ENCODE results near the gene CEBPB.
A peak's percentile ranks its signal among the peaks of the same experiment; 100 is the strongest.

CEBPB gene

DNA sequence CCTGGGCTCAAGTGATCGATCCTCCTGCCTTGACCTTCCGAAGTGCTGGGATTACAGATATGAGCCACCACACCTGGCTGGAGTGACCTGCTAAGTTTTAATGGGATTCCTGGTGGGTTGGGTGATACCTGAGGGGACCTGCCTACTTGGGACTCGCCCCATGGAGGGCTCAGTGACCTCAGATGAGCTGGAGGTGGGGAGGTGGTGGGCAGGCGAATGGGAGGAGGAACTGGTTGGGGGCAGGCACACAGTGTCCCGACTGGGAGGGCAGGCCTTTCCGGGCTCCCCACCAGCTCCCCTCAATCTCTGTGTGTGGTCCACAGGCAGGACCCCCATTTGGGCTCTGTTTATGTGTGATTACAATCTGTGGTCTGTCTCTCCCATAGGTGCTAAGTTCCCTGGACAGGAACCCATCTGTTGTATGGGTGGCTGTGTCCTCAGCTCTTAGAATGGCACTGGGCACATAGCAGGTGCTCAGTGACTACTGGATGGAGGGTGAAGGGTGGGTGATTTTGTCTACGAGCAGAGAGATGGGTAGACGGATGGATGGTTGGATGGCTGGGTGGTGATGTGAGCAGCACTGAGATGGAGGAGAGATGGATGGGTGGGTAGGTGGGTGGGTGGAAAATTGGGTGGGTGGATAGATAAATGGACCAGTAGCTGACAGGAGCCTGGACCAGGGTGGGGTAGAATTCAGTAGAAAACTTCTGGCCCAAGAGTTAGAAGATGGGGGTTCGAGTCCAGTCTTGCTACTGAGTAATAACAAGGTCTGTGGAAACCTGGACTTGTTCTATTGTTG, 23.8 kb downstream of the CEBPB start:
- DNase-seq: no peak

DNA sequence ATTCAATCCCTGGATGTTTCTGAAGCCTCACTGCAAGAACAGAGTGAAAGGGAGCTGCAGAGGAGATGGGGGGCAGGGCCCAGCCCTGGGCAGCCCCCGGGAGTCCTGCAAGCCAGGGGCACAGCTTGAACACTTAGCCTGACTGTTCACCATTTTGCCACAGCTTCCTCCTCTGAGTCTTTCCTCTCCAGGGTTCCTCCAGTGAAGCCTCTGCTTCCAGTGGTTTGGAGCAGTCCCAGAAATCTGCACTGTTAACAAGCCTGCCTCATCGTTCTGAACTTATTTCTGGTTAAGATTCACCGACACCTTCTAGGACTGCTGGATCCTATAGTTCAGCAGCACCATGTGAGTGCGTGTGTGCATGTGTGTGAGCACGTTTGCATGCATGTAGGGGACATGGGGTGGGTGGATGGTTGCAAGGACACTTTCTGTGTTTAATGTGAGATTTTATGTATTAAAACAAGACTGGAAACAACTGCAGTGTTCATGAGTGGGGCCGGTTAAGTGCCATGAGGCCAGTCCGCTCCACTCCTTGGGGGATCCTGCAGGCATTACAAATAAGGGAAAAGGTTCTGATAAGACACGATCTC, 24.6 kb downstream of the CEBPB start:
- no peak for DNase-seq

DNA sequence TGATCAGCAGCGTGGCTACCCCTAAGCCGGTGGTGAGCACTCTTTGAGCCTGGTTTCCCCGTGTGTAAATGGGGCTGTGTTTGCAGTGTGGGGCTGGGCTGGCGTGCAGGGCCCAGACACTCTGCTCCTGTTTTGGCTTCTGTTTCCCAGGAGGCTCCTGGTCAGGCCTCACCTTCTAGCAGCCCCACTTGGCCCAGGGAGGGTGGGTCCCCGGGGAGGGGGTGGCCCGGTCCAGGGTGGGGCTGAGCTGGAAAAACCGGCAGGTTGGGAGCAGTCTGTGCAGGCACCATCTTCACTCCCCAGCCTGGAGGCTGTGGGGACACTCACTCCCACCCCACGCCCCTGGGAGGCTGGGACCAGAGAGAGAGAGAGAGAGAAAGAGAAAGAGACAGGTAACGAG, 25.3 kb downstream of the CEBPB start:
- DNase-seq: no peak

DNA sequence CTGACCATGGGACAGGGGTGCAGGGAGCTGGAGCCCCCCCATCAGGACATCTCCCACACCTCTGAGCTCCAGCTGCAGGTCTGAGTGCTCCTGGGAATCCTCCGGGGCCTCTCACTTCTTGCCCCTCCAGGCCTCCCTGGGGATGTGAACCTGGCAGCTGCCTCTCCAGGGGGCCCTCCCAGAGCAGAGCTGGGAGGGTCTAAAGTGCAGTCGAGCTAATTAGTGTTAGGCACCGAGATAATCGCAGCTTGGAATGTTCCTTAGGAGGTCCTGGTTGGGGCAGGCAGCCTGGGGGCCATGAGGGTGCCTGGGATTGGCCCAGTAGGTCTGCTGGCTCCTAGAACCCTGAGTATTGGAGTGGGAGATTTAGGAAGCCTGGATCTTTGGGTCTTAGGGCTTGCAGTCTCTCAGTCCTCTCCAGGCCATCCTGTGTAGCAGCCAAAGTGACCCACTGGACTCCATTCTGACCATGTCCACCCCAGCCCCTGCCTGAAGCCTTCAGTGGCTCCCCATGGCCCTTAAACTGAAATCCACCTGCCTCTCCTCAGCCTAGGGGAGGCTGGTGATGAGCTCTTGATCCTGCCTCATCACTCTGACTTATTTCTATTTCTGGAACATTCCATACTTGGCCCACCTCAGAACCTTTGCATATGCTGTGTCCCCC, 26.0 kb downstream of the CEBPB start:
- DNase-seq: no peak

DNA sequence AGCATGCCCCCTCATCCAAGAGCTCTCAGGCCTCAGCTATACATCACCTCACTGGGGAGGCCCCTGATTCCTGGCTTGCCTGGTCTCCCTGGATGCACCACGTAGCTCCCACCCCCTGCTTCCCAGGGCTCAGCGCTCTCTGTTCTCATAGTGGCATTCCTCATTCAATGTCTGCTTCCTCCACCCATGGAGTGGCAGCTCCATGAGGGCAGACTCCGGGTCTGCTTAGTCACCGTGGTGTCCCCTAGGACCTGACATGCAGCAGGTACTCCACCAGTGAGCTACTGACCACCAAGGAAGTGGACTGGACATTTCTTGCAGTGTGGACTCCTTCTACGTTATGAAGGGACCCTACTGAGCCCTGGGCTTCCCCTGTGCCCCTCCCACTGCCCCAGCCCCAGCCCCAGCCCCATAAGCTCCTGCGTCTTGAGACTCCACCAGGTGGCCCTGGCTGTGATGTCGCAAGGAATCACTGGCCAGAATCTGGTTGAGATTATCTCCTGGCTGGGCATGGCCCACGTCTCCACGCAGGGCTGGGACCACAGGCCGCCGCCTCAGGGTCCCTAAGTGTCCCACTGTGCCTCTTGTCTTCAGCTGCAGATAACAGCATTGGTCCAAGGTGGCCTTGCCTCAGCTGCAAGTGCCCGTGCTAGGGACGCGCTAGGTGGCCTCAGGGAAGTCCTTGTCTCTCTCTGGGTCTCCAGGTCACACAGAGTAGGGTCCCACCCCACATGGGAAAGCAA, 26.7 kb downstream of the CEBPB start:
- no peak for DNase-seq

DNA sequence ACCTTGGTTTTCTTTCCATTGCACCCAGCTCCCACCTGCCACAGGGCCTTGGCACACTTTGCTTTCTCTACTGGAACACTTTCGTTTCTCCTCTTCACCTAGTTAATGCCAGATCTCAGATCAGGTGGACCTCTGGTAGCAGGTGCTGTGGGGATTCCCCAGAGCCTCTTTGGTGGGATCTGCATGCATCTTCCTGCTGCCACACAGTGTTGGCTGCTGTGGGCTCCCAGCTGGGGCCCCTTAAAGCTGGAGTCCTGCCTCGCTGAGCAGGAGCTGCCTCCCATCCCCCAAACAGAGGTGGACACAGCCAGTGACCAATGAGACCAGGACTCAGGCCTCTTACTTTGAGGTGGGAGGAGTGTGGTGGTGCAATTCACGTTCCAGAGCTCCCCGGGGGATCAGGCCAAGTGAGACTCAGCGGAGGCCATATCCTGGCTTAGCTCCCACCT, 28.4 kb downstream of the CEBPB start:
- DNase-seq: no peak

DNA sequence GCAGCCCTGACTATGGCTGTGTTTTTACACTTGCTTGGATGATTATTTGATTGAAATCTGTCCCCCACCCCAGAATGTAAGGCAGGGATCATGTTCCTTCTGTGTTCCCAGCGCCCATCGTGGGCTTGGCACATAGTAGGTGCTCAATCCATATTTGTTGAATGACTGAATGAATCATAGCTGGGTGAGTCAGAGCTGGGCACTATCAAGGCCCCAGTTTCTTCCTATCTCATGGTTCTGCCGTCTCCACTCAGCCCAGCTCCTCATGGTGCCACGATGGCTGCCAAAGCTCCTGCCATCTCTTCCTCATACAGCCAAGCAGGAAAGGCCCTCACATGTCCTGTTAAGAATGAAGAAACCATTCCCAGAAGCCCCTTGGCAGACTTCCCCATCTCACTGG, 29.0 kb downstream of the CEBPB start:
- DNase-seq: no peak

DNA sequence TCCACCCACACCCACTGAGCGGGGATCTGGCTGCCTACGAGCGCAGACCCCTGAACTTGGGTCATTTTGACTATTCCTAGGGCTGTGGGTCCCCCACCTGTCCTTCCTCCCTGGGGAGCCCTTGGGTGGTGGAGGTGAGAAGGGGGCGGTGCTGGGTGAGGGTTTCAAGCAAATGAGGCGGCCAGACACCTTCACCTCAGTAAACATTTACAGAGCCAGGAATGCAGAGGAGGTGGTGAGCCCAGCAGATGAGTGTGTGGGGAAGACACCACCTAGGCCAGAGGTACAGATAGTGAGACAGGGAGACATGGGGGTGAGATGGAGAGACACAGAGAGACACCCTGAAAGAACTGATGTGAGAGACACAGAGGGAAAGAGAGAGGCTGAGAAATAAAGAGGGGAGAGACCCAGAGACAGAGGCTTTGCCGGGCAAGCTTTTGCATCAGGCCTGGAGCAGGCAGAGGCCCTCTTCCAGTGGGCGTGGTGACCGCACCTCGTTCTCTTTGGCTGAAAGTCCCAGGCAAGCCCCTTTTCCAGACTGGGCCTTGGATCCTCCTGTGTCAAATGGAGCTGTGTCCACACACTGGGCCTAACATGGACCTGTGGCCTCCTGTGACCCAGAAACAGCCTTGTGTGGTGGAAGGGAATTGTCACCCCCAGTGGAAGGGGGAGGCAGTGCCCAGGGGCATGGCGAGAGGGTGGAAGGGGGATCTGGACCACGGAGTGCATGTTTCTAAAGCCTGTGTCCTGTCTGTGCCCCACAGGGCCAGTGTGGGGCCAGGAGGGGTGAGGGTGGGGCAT, 29.7 kb downstream of the CEBPB start:
- no peak for DNase-seq

DNA sequence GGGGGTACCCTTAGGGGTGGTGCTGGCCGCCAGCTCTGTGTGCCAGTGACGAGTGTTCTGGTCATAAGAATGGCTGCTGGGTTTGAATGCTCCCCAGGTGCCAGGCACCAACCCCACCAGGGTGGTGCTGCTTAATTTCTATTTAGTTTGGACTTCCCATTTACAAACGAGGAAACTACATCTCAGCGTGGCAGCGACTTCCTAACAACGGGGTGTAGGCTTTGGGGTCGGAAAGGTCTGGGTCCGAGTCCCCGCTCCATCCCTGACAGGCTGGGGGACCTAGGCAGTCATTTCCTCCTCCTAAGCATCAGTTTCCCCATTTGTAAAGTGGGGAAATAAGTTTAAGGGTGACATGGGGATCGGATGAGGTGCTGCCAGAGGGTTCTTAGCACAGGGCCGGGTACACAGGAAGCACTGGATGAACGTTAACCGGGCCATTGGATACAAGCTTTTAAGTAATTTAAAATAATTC, 30.3 kb downstream of the CEBPB start:
- no peak for DNase-seq

DNA sequence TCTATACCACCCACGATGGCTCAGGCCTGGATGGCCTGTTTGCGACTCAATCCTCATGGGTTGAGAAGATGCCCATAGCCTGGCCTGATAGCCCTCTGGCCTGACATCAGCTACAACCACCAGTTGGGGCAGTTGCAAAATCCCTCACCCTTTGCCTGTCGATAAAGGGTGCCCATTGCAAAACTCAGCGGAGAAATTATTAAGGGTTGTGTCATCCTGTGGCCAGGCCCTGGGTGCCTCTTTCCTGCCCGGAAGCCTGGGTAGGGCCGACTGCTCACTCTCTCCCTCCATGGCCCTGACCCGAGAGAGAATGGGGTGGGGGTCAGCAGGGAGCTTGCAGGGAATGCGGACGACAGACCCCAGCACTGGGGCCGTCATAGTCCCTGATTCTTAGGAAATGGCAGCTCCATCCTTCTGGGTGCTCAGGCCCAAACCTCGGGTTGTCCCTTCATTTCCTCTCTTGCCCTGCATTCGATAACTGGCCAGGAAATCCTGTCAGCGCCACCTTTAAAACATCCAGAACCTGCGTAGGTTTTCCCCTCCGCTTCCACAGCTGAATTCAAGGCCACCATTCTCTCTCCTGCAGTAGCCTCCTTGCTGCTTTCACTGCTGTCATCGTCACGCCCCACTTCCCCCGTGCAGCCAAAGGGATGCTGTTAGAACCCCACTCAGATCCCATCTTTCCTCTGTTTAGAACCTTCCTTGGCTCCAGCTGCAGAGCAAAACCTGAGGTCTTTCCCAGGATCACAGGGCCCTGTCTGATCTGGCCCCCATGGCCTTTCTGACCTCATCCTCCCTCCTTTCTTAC, 31.1 kb downstream of the CEBPB start:
- peak; percentile 72 for DNase-seq

DNA sequence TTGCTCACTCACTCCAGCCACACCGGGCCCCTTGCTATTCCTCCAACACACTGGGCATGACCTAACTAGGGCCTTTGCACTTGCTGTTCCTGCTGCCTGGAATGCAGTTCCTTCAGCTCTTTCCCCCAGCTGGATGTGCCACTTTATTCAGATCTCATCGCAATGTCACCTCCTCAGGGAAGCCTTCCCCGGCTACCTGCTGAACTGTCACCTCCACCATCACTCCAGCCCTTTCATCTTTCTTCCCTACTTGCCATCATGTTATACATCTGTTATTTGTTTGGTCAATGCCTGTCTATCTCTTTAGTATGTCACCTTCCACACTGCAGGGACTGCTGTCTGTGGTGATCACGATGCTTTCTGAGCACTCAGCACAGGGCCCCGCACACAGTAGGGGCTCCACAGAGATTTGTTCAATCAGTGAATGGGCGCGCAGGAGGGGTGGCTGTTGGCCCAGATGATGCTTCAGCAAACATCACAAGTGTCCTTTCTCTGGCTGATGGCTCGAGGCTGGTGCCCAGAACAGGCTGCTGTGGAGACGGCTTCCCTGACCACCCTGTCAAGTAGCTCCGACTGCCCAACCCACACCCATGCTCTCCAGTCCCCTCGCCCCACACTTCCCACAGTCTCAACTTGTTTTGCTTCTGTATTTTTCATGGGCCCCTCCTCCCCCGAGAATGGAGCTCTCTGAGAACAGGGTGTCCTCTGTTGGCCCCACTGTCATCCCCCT, 31.8 kb downstream of the CEBPB start:
- no peak for DNase-seq

DNA sequence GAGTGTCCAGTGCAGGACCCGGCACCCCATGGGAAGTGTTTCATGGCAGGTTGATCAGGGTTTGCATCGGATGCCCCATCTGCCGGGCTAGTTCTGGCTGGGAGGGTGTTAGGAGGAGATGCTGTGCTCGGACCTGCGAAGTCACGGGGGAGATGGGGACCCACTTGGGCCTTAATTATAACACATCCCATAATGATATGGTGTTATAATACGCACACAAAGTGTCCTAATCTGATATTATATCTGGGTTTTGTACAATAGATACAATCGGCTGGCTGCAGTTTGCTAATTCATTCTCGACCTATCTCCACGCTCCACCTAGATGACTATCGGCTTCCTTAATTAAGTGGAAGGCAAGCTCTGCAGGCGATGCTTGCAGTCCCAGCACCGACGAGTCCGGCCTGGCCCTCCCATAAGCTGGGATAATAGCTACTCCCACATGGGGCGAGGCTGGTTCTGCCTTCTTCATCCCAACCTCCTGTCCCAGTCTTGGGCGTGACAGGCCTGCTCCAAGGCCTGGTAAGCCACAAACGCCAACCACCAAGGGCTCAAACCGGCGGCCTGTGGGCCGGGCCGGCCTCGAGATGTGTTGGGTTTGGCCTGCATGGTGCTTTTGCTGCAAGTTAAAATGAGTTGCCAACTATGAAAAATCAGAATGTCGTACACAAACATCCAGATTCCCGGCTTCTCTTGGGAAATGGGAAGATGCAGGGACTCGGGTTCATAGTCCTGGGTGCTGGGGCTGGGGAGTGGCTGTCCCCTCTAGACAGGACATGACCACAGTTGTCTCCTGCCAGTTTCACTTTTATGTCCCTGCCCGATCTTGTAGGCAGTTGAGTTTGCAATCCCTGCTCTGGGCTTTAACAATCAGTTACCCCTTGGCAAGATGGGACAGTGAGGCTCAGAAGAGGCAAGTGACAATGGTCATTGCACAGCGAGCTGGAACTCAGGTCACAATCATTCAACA, 32.7 kb downstream of the CEBPB start:
- DNase-seq: no peak

GRCh38 chr20:50224052-50224451, 33.4 kb downstream of the CEBPB start:
- DNase-seq: no peak

DNA sequence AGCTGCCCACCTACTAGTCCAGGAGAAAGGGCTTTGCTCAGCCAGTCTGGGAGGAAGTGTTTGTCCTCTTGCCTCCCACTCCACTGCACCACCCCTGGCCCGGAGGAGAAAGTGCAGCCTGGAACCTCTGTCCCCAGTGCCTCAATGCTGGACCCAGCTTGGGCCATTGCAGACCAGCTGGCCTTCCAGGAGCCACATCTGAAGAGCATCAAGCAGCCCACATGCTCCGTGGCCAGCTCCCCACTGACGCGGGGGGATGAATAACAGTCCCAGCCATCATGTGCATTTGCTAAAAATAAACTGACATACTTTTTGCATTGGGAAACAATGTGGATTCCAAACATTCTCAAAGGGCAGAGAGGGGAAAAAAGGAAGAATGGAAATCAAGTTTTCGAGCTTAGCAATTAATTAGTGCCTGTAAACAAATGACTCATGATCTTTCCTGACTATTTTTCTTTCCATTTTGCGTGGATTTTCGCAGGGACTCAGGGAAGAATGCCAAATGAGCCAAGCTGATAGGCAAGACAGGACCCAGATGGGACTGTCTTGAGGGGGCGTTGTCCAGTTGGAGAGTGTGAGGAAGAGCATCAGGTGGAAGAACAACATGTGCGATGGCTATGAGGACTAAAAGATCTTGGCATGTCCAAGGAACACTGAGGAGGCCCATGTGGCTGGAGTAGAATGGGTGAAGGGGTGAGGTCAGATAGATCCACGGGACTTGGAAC, 34.1 kb downstream of the CEBPB start:
- DNase-seq: peak; percentile 35

GRCh38 chr20:50226093-50226974, 35.7 kb downstream of the CEBPB start:
- DNase-seq: peak; percentile 57

DNA sequence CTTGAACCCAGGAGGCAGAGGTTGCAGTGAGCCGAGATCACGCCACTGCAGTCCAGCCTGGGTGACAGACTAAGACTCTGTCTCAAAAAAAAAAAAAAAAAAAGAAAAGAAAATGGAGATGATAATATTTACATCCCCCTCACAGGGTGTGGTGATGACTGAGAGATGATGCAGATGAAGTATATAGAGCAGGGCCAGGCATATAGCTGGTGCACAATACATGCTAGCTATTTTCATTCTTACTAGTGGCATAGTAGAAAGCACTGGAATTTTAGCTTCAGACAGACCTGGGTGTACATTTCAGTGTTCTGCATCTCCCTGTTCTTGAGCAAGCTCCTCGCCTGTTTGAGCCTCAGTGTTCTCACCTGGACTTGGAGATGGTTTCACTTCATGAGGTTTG, 36.9 kb downstream of the CEBPB start:
- DNase-seq: no peak

- no peak for DNase-seq
These were observed 38.6 kb downstream of the CEBPB start for GRCh38 chr20:50229156-50229607.

DNA sequence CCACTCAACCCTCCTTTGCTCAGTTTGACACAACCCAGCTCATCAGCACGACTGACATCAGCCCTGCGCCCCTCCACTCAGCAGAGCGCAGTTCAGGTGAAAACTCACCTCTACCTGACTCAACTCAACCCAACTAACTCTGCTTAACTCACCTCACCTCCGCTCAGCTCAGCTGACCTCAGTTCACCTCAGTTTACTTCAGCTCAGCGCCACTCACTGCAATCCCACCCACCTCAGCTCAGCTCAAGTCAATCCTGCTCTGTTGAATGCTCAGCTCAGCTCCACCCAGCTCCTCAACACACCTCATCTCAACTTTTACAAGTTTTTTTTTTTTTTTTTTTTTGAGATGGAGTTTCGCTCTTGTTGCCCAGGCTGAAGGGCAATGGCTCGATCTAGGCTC, 39.6 kb downstream of the CEBPB start:
- DNase-seq: no peak

All from CD4-positive, alpha-beta T cell treated with Interleukin-15 for 1 hour (primary cell).